Liver (tissue), 9 donors: ENCODE results near the gene MFSD1. TPM values are rescaled to one million over a fixed set of nuclear protein-coding genes. Genes with fewer than 3 reads are reported as not detected.

Experiments used
- DNase-seq: peaks from one replicate; pipeline ENCODE4 v3.0.0-alpha.2; 2017; ENCODE audit warnings: low spot score
- H3K27ac ChIP-seq, 2 donors: one replicate each; pipeline ENCODE4 v1.7.0; 2013; ENCODE audit warnings: inconsistent platforms in 2 of 2, low read length in 2 of 2, control low read depth in 1 of 2, low read depth in 1 of 2, mild to moderate bottlenecking in 1 of 2
- H3K27me3 ChIP-seq, 4 donors: one replicate each; pipeline versions ENCODE4 v1.6.1 to v1.7.0; 2013; ENCODE audit warnings: low read length in 3 of 4, inconsistent platforms in 1 of 4, mild to moderate bottlenecking in 1 of 4, moderate library complexity in 1 of 4; ENCODE audit not compliant: control insufficient read depth in 4 of 4, insufficient read depth in 4 of 4
- H3K36me3 ChIP-seq, 4 donors: one replicate each; pipeline versions ENCODE4 v1.6.1 to v1.7.0; 2013; ENCODE audit warnings: low read length in 3 of 4, mild to moderate bottlenecking in 3 of 4, low read depth in 1 of 4, moderate library complexity in 1 of 4; ENCODE audit not compliant: control insufficient read depth in 4 of 4, insufficient read depth in 3 of 4
- H3K4me1 ChIP-seq, 4 donors: one replicate each; pipeline versions ENCODE4 v1.6.1 to v1.7.0; 2013; ENCODE audit warnings: low read length in 3 of 4, mild to moderate bottlenecking in 3 of 4, moderate library complexity in 1 of 4; ENCODE audit not compliant: control insufficient read depth in 4 of 4, insufficient read depth in 4 of 4
- H3K4me3 ChIP-seq, 3 donors: one replicate each; pipeline versions ENCODE4 v1.6.1 to v1.7.0; 2013; ENCODE audit warnings: low read length in 3 of 3, control low read depth in 1 of 3, low read depth in 1 of 3, mild to moderate bottlenecking in 1 of 3
- H3K9ac ChIP-seq, 2 donors: one replicate each; pipeline ENCODE4 v1.7.0; 2013; ENCODE audit warnings: low read length in 2 of 2, mild to moderate bottlenecking in 2 of 2, moderate library complexity in 2 of 2, control low read depth in 1 of 2, low read depth in 1 of 2
- H3K9me3 ChIP-seq, 4 donors: one replicate each; pipeline versions ENCODE4 v1.6.1 to v1.7.0; 2013; ENCODE audit warnings: low read length in 3 of 4; ENCODE audit not compliant: control insufficient read depth in 4 of 4
- FOXA1 ChIP-seq: IDR thresholded peaks from 2 replicates; pipeline ENCODE4 v1.6.1; 2016; ENCODE audit warnings: antibody characterized with exemption
- FOXA2 ChIP-seq: IDR thresholded peaks from 2 replicates; pipeline ENCODE4 v1.6.1; 2016; ENCODE audit warnings: antibody characterized with exemption
- GABPA ChIP-seq, 2 donors: IDR thresholded peaks in 1 of 2; conservative IDR thresholded peaks in 1 of 2; 2 replicates each; pipeline ENCODE4 v1.6.1; 2016; ENCODE audit warnings: antibody characterized with exemption in 2 of 2, mild to moderate bottlenecking in 1 of 2, moderate library complexity in 1 of 2
- HNF4A ChIP-seq, 2 donors: conservative IDR thresholded peaks; 2 replicates each; pipeline ENCODE4 v1.6.1; 2016; ENCODE audit warnings: antibody characterized with exemption in 2 of 2, mild to moderate bottlenecking in 2 of 2
- JUND ChIP-seq, 2 donors: IDR thresholded peaks; 2 replicates each; pipeline ENCODE4 v1.6.1; 2016; ENCODE audit warnings: antibody characterized with exemption in 2 of 2
- RAD21 ChIP-seq, 2 donors: IDR thresholded peaks; 2 replicates each; pipeline ENCODE4 v1.6.1; 2016; ENCODE audit warnings: antibody characterized with exemption in 2 of 2, mild to moderate bottlenecking in 2 of 2
- RXRA ChIP-seq, 2 donors: IDR thresholded peaks; 2 replicates each; pipeline ENCODE4 v1.6.1; 2017 to 2018; ENCODE audit warnings: antibody characterized with exemption in 2 of 2, mild to moderate bottlenecking in 1 of 2
- SP1 ChIP-seq: IDR thresholded peaks from 2 replicates; pipeline ENCODE4 v1.6.1; 2018; ENCODE audit warnings: antibody characterized with exemption, mild to moderate bottlenecking
- TAF1 ChIP-seq: conservative IDR thresholded peaks from 2 replicates; pipeline ENCODE4 v1.6.1; 2016; ENCODE audit warnings: antibody characterized with exemption, mild to moderate bottlenecking
- YY1 ChIP-seq: IDR thresholded peaks from 2 replicates; pipeline ENCODE4 v1.6.1; 2016; ENCODE audit warnings: antibody characterized with exemption, mild to moderate bottlenecking
- WGBS: extraction: QIAGEN DNeasy Blood & Tissue Kit; methylation state at CpG from one replicate; pipeline ENCODE4 v1.1.7; 2013; 5-methylcytosine and 5-hydroxymethylcytosine counted together
- polyA plus RNA-seq, 2 donors: library from polyadenylated mRNA; stranded (reverse) in 1 of 2; unstranded in 1 of 2; fragments of 200-250 nt in 1 of 2; fragments of >200 nt in 1 of 2; fragmentation: Nextera tagmentation in 1 of 2; extraction: Ambion mirVana in 1 of 2; gene quantifications; one replicate each; pipeline versions ENCODE4 v1.2.1 to v1.2.3, GENCODE V29; 2013 to 2015
- total RNA-seq, 2 donors: library from RNA; depleted of rRNA; stranded (reverse); fragments of >200 nt; gene quantifications; one replicate each; pipeline ENCODE4 v1.2.3, GENCODE V29; 2014
- TF ChIP-seq, protein P1 (sequence below): IDR thresholded peaks from 2 replicates; pipeline ENCODE4 v1.6.1; 2016; ENCODE audit warnings: antibody characterized with exemption
- TF ChIP-seq, protein P2 (sequence below): fragments of 150-350 bp; IDR thresholded peaks from 2 replicates; pipeline ENCODE4 v1.5.1; 2017; ENCODE audit warnings: improper control_type of control experiment, low read depth, low read length; ENCODE audit not compliant: missing input control
- TF ChIP-seq, protein P3 (sequence below): IDR thresholded peaks from 2 replicates; pipeline ENCODE4 v1.6.1; 2016; ENCODE audit warnings: antibody characterized with exemption, mild to moderate bottlenecking
- TF ChIP-seq, protein P4 (sequence below): IDR thresholded peaks from 2 replicates; pipeline ENCODE4 v1.6.1; 2016; ENCODE audit warnings: antibody characterized with exemption
- TF ChIP-seq, protein P5 (sequence below): IDR thresholded peaks from 2 replicates; pipeline ENCODE4 v1.6.1; 2016; ENCODE audit warnings: antibody characterized with exemption
- donor health status: healthy.
- donor health status: healthy.
- donor health status: healthy.
- donor health status: healthy.
- donor health status: healthy.

MFSD1 gene
- total and polyA plus RNA-seq, 4 donors = 30.4 to 84.7 (median 60.3) TPM

DNA sequence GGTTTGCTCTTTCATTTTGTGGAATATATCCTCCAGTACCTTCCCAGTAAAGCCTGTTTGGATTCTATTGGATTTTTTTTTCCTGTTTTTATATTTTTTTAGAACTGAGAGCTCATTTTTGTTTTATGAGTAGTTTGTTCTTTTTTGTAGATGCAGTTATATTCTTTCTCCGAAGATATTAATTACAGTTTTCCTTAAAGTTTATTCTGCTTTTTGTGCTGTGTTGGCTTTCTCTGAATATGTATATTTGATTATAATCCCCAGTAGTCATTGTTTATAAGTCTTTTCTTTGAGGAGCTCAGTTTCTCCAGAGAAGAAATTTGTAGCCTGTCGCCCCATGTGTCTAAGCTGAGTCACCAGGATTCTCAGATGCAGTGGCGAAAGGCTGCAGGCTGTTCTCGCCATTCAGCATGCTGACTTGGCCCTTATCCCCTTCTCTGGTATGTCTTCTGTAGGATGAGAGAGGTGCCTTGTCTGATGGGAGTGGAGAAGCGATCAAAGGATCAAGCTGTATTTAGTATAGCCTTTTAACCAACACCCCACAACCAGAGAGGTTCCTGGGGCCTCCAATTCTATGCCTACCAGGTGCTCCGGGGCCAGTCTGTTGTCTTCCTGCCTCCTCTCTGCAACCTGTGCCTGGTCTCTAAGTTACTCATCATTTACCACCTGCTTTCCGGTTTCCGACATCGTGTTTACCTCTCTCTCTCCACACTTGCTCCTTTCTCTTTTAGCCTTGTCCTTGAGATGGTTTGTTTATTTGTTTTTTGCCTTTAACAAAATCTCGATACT is 31.7 kb upstream of the MFSD1 start:
- WGBS = 93% methylated on average over 10 of the region's 10 CpGs
- no peak overlapping the region for H3K9ac ChIP-seq
- H3K36me3 ChIP-seq = no peaks in the 10 kb centered on the region
- H3K27ac ChIP-seq = peak overlapping the region in 1 of 2 donors; percentile 16
- H3K27me3 ChIP-seq = no peaks in the 10 kb centered on the region
- DNase-seq = no peak
- TF ChIP-seq, protein P1, sequence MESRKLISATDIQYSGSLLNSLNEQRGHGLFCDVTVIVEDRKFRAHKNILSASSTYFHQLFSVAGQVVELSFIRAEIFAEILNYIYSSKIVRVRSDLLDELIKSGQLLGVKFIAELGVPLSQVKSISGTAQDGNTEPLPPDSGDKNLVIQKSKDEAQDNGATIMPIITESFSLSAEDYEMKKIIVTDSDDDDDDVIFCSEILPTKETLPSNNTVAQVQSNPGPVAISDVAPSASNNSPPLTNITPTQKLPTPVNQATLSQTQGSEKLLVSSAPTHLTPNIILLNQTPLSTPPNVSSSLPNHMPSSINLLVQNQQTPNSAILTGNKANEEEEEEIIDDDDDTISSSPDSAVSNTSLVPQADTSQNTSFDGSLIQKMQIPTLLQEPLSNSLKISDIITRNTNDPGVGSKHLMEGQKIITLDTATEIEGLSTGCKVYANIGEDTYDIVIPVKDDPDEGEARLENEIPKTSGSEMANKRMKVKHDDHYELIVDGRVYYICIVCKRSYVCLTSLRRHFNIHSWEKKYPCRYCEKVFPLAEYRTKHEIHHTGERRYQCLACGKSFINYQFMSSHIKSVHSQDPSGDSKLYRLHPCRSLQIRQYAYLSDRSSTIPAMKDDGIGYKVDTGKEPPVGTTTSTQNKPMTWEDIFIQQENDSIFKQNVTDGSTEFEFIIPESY = no peak
- TF ChIP-seq RAD21 (IDR thresholded peaks at IDR 0.05) (no peak), YY1 (no peak), GABPA (IDR thresholded peaks at IDR 0.05 in 1 of 2, conservative IDR thresholded peaks at IDR 0.05 in 1 of 2) (no peak), FOXA2 (no peak), HNF4A (conservative IDR thresholded peaks at IDR 0.05) (no peak), RXRA (IDR thresholded peaks at IDR 0.05) (no peak)
- TF ChIP-seq, protein P2, sequence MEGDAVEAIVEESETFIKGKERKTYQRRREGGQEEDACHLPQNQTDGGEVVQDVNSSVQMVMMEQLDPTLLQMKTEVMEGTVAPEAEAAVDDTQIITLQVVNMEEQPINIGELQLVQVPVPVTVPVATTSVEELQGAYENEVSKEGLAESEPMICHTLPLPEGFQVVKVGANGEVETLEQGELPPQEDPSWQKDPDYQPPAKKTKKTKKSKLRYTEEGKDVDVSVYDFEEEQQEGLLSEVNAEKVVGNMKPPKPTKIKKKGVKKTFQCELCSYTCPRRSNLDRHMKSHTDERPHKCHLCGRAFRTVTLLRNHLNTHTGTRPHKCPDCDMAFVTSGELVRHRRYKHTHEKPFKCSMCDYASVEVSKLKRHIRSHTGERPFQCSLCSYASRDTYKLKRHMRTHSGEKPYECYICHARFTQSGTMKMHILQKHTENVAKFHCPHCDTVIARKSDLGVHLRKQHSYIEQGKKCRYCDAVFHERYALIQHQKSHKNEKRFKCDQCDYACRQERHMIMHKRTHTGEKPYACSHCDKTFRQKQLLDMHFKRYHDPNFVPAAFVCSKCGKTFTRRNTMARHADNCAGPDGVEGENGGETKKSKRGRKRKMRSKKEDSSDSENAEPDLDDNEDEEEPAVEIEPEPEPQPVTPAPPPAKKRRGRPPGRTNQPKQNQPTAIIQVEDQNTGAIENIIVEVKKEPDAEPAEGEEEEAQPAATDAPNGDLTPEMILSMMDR = no peak
- TF ChIP-seq, protein P3, sequence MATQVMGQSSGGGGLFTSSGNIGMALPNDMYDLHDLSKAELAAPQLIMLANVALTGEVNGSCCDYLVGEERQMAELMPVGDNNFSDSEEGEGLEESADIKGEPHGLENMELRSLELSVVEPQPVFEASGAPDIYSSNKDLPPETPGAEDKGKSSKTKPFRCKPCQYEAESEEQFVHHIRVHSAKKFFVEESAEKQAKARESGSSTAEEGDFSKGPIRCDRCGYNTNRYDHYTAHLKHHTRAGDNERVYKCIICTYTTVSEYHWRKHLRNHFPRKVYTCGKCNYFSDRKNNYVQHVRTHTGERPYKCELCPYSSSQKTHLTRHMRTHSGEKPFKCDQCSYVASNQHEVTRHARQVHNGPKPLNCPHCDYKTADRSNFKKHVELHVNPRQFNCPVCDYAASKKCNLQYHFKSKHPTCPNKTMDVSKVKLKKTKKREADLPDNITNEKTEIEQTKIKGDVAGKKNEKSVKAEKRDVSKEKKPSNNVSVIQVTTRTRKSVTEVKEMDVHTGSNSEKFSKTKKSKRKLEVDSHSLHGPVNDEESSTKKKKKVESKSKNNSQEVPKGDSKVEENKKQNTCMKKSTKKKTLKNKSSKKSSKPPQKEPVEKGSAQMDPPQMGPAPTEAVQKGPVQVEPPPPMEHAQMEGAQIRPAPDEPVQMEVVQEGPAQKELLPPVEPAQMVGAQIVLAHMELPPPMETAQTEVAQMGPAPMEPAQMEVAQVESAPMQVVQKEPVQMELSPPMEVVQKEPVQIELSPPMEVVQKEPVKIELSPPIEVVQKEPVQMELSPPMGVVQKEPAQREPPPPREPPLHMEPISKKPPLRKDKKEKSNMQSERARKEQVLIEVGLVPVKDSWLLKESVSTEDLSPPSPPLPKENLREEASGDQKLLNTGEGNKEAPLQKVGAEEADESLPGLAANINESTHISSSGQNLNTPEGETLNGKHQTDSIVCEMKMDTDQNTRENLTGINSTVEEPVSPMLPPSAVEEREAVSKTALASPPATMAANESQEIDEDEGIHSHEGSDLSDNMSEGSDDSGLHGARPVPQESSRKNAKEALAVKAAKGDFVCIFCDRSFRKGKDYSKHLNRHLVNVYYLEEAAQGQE = no peak
- TF ChIP-seq, protein P4, sequence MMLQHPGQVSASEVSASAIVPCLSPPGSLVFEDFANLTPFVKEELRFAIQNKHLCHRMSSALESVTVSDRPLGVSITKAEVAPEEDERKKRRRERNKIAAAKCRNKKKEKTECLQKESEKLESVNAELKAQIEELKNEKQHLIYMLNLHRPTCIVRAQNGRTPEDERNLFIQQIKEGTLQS = no peak
- H3K9me3 ChIP-seq = no peaks in the 10 kb centered on the region
- H3K4me1 ChIP-seq = peaks cover 0 to 4% (median 0%) of the 10 kb centered on the region in 4 donors
- no peak overlapping the region for H3K4me3 ChIP-seq

DNA sequence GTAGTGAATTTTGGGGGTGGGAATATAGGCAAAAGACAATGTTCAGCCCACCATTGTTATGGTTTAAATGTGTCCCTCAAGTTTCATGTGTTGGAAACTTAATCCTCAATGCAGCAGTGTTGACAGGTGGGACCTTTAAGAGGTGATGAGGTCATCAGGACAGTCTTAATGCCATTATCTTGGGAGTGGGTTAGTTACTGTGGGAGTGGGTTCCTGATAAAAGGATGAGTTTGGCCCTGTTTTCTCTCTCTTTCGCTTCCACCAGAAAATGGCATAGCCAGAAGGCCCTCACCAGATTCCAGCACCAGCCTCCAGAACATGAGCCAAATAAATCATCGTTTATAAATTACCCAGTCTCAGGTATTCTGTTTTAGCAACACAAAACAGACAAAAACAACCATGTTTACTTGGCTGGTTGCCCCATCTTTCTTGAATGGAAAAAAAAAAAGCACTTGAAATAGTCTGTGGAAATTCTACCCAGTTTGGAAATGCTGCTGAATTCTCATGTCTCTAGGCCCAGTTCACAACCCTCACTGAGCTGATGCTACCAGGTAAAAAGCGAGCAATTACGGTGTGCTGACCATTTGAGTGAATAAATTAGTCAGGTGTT is 31.0 kb upstream of the MFSD1 start:
- WGBS = 95% methylated on average over 4 of the region's 4 CpGs
- Histone ChIP-seq H3K4me1 (peaks cover 0 to 4% (median 0%) of the 10 kb centered on the region in 4 donors), H3K27ac (no peak overlapping the region), H3K36me3 (no peaks in the 10 kb centered on the region), H3K4me3 (no peak overlapping the region), H3K9me3 (no peaks in the 10 kb centered on the region), H3K27me3 (no peaks in the 10 kb centered on the region), H3K9ac (no peak overlapping the region)
- DNase-seq = no peak
- TF ChIP-seq RXRA (IDR thresholded peaks at IDR 0.05) (no peak), RAD21 (IDR thresholded peaks at IDR 0.05) (no peak), JUND (IDR thresholded peaks at IDR 0.05) (no peak), SP1 (no peak), TAF1 (no peak), YY1 (no peak), FOXA1 (no peak), HNF4A (conservative IDR thresholded peaks at IDR 0.05) (no peak)
- TF ChIP-seq, protein P5, sequence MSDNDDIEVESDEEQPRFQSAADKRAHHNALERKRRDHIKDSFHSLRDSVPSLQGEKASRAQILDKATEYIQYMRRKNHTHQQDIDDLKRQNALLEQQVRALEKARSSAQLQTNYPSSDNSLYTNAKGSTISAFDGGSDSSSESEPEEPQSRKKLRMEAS = no peak
